Measurements from ENCODE around the gene SPTB.

Gene SPTB

GRCh38 chr14:64741961-64742360, 137.7 kb downstream of the SPTB start:
- no peak for DNase-seq

DNA sequence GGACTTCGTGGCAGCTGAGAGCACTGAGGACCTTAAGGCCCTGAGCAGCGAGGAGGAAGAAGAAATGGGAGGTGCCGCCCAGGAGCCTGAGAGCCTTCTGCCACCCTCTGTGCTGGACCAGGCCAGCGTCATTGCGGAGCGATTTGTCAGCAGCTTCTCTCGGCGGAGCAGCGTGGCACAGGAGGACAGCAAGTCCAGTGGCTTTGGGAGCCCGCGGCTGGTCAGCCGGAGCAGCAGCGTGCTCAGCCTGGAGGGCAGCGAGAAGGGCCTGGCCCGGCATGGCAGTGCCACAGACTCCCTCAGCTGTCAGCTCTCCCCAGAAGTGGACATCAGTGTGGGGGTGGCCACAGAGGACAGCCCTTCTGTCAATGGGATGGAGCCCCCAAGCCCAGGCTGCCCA, 138.5 kb downstream of the SPTB start:
- no peak for DNase-seq

DNA sequence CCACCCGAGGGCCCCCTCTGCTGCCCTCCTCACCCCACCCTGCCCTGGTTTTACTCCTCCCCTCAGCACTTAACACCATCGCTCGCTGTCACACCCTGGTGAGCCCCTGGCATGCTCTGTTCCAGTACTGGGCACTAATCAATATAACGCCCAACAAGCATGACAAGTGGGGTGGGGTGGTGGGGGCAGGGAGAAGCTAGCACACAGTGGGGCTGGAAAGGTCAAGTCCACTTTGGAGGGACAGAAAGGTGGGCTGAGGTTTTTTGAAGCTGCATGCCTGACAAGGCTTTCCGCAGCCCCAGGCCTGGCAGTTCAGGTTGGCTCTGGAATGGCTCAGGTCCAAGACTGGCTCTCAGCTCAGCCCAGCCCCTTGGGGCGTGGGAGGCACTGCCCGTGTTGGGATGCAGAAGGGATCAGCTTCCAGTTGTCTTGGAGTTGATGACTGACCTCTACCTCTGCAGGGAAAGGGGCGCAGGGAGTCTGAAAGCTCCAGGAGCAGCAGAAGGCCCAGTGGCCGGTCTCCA, 141.4 kb downstream of the SPTB start:
- DNase-seq = no peak

- DNase-seq = no peak
Measured at GRCh38 chr14:64737391-64738280, 142.1 kb downstream of the SPTB start.

- peak; percentile 13 for DNase-seq
Measured at GRCh38 chr14:64736271-64737169, 143.2 kb downstream of the SPTB start.

GRCh38 chr14:64734990-64735389, 144.7 kb downstream of the SPTB start:
- no peak for DNase-seq

- no peak for DNase-seq
Measured at GRCh38 chr14:64733899-64734298, 145.8 kb downstream of the SPTB start.

DNA sequence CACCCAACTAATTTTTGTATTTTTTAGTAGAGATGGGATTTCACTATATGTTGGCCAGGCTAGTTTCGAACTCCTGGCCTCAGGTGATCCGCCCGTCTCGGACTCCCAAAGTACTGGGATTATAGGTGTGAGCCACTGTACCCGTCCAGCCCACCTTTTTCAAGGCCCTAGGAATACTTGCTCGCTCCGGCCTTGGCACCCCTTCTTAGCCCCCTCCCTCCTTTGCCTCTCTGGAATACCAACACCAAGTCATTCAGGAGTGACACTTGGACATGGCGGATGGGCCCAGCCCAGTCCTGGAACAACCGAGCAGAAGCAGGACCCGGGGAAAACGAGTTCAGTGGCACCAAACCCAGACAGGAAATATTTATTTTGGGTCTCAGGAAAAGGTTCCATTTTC, 146.4 kb downstream of the SPTB start:
- DNase-seq = no peak

DNA sequence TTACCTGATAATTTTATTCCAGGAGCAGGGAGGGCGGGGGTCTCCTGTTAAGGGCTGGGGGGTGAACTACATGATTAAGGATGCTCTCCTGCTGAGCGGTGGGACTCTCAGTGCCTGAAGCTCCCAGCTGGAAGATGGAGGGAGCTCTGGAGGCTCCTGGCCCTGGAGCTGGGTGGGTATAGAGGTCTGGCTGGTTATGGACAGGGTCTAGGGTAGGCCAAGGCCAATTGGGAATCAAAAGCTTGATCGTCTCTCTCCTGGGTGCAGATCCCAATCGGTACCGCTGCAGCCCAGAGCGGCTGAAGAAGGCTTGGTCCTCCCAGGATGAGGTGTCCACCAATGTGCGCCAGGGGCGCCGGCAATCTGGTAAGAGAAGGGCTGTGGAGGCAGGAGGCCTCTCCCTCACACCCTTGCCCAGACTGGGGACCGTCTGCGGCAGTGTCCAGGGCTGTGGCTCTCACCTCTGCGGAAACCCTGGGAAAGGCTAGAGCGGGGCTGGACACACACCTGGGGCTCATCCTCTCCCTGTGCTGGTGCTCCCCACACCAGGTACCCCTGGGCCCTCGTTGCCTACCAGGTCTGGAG, 147.1 kb downstream of the SPTB start:
- DNase-seq = no peak

GRCh38 chr14:64732066-64732465, 147.6 kb downstream of the SPTB start:
- no peak for DNase-seq

DNA sequence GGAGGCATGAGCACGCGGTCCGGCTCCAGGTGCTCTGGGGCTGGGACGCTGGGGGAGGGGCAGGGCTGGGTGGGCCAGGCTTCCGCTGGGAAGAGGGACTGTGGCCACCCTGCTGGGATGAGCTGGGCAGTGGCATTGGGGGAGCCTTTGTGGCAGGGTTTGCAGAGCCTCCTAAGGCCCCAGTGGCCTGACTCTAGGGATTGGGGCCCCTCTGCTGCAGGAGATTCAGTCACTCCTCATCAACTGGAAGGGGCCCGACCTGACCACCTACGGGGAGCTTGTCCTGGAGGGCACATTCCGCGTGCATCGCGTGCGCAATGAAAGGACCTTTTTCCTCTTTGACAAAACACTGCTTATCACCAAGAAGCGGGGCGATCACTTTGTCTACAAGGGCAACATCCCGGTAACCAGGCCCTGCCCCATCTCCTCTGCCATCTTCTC, 148.5 kb downstream of the SPTB start:
- no peak for DNase-seq

- no peak for DNase-seq
Measured at GRCh38 chr14:64730681-64731080, 149.0 kb downstream of the SPTB start.

DNA sequence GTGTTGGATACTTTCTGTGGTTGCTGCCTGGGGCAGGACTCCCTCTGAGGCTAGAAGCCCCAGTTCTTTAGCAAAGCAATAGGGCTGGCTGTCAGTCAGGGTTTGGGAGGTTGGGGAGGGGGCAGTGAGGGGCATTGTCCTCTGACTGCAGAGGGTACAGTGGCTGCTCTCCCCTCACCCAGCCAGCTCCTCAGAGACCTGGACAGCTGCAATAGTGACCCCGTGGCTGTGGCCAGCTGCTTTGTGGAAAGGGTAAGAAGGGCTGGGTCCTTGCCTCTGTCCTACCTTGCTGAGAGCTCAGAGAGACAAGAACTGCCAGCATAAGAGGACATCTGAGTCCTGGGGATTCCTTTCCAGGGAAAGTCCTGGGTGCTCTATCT, 149.7 kb downstream of the SPTB start:
- no peak for DNase-seq

- no peak for DNase-seq
Measured at GRCh38 chr14:64729386-64730060, 150.2 kb downstream of the SPTB start.

GRCh38 chr14:64728856-64729255, 150.9 kb downstream of the SPTB start:
- no peak for DNase-seq

GRCh38 chr14:64728106-64728505, 151.6 kb downstream of the SPTB start:
- DNase-seq = no peak

- no peak for DNase-seq
Measured at GRCh38 chr14:64727551-64728071, 152.1 kb downstream of the SPTB start.

DNA sequence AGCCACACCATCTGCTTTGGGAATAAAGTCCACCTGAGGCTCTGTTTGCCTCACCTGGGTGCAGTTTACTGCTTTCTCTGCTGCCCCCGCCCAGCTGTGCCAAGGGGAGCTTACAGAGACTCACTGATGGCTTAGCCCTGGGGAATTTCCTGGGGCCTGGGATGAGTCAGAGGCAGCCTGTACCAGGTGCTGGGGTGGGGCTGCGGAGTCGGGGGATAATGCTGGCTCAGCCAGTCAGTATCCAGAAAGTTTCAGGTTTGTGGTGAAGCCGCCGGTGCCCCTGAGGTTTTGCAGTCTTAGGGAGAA, 153.2 kb downstream of the SPTB start:
- peak; percentile 54 for DNase-seq

DNA sequence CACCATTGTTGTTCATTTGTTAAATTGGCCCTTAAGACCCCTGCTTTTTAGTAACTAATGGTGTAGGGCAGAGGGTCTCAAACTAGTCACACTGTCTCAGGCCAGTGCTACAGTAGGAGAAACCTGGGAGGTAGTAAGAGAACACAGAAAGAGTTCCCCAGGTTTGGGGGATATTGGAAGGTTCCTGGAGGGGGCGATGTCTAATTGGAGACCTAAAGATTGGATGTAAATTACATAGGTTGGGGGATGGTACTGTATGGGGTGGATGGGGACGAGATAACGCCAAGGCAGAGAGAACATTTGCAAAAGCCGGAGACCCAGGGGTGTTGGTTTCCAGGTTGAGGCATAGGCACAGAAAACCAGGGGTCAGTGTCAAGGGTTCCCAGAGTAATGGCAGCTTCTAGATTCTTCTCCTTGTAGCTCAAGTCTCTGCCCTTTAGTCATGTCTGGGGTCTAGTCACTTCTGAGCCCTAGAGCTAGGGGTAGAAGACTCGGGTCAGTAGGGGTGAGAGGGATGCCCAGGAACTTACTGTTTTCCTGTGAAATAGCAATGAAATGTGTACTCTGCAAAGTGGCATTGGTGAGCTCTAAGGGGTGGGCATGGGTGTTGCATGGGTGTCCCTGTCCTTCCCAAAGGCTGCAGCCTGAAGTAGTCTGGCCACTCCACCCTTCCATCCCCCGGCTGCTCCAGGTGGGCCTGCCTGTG, 153.7 kb downstream of the SPTB start:
- DNase-seq = no peak

- no peak for DNase-seq
Measured at GRCh38 chr14:64725261-64725815, 154.4 kb downstream of the SPTB start.

GRCh38 chr14:64724578-64724930, 155.2 kb downstream of the SPTB start:
- no peak for DNase-seq

Data from DMS153 (cell line).